G401.6 (cell line): ENCODE results near the gene PCDHA1.

Experiments used
- FAIRE-seq: peaks from 2 replicates; lab custom pipeline; 2012; peaks lifted over from hg19 to GRCh38; lab: Jason Lieb, UNC

Gene PCDHA1

GRCh38 chr5:140988608-140989007 lies 202.7 kb downstream of the PCDHA1 start:
- no peak for FAIRE-seq

DNA sequence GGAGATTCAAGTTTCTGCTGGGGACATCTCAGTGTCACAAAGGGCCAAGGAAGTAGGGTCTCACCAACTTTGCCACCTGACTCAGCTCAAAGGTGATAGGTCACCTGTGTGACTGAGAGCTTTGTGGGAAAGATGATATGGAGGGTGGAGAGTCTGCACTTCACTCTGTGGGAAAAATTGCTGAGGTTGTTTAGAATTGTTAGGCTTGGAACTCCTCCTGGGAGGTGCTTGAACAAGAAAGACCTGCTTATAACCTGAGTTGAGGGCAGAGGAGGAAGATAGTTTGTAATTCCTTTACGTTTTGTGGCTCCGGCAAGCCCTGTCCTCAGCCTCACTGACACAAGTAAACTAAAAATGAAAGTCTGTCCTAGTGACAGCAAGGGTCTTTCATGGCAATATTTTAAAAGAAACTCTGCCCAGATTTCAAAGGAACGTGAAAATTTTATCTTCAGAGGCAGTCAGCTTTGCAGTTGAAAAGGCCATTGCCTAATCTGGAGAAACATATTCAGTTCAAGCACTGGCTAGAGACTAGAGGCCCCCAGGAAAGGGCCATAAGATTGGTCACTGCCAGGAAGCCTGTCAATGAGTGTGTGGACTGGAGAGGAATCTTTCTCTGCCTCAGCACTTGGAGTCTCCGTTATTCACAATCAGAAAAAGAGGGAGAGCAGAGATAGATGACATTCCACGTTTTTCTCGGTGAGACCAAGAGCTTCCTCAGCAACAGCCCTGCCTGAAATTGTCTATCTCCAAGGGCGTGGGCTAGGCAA lies 203.5 kb downstream of the PCDHA1 start:
- no peak for FAIRE-seq

GRCh38 chr5:140992828-140993227 lies 206.9 kb downstream of the PCDHA1 start:
- FAIRE-seq: no peak

- no peak for FAIRE-seq
Observed at GRCh38 chr5:140996060-140996459, 210.1 kb downstream of the PCDHA1 start.

GRCh38 chr5:140998921-140999410 lies 213.0 kb downstream of the PCDHA1 start:
- no peak for FAIRE-seq

DNA sequence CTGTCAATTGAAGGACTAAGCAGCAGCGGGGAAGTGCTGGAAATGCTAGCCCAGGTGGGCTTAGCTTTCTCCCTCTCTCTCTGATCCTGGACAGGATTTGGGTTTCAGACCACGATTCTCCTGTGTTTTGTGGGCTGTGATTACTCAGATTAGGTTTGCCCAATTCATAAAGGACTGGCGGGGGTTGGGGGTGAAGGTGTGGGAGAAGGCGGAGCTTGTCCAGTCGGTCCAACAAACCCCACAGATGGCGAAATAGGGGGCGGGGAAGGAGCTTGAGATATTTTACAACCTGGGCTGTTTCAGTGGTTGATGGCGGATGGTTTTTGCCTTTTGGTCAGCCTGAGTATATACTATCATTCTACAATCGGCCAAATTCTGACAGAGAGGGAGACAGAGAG lies 215.5 kb downstream of the PCDHA1 start:
- FAIRE-seq: peak; percentile 88

GRCh38 chr5:141001844-141002604 lies 216.1 kb downstream of the PCDHA1 start:
- FAIRE-seq: peak; percentile 66

DNA sequence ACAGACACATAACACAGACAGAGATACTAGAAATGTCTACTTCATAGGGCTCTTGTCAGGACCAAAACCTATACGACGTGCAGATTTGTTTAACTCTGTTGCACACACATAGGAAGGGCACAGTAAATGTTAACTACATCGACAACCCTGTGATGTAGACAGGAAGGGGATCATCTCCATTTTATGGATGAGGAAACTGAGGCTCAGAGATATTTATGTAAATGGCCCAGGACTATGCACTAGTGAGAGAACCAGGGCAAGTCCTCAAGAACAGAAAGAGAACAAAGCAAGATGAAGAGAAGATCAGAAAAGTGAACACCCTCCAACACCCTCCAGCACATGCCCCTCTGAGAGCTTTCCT lies 216.6 kb downstream of the PCDHA1 start:
- no peak for FAIRE-seq

- peak; percentile 71 for FAIRE-seq
Observed at GRCh38 chr5:141003031-141003430, 217.1 kb downstream of the PCDHA1 start.

- peak; percentile 99 for FAIRE-seq
Observed at GRCh38 chr5:141003791-141004611, 218.1 kb downstream of the PCDHA1 start.

DNA sequence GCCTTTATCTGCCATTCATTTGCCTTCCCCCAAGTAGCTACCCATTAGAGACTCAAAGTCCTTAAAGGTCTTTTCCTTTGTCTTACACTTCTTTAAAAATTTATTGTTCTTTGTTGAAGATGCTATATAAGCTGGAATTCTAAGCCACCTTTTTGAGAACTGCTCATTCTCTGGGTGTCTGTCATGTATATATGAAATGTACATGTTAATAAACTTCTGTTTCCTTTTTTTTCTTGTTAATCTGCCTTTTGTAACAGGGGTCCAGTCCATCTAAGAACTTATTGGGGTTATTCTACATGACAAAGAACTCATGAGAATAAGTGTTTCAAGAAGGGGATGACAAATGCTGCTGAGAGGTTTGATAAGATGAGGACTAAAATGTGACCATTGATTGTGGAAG lies 221.9 kb downstream of the PCDHA1 start:
- no peak for FAIRE-seq

DNA sequence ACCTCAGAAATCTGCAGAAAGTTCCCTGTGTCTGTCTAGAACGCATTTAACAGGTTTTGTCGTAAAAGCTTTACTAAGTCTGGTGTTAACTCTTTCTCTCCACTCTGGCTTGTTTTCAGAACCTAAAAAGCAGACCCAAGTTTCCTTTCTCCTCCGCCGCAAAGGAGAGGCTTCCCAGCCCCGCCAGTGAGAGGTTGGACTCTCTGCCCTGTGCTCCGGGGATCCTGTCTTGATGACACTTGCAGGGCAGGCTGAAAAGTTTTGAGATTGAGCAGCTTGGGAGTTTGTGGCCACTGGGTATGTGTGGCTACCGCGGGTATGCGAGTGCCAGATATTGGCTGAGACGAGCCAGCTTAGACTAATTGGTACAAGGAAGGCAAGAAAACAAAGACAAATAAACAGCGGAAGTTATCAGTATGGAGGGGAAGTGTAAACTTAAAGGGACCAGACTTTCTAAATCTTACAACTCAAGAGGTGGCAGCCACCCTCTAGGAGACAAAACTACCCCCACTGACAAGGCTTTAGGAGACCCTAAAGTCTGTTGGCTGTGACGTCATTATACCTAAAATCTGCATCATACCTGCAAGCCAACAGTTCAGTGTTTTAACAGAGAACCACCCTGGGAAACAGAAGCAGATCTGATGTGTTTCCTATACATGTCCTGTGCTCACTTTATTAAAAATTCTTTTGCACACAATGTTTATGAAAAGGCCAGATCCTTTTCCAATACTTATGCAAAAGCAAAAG lies 224.3 kb downstream of the PCDHA1 start:
- FAIRE-seq: no peak

DNA sequence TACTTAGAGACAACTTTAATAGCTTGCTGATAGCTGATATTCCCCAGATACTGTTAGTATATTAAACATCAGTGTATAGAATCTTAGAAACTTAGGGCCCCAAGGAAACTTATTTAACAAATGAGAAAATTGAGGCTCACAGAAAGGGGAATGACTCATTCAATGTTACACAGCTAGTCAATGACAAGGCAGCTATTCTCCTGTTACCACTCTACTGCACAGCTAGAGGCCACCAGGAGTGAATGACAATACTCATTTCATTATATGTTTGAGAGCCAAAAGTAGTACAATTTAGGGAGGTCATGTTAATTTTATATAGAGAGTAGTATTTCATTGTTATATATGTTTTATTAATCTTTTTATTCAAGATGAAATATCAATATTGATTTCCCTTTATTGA lies 232.0 kb downstream of the PCDHA1 start:
- FAIRE-seq: peak; percentile 48

- no peak for FAIRE-seq
Observed at GRCh38 chr5:141022384-141022783, 236.4 kb downstream of the PCDHA1 start.

GRCh38 chr5:141031006-141031405 lies 245.1 kb downstream of the PCDHA1 start:
- no peak for FAIRE-seq

- FAIRE-seq: no peak
Observed at GRCh38 chr5:141032626-141033025, 246.7 kb downstream of the PCDHA1 start.

DNA sequence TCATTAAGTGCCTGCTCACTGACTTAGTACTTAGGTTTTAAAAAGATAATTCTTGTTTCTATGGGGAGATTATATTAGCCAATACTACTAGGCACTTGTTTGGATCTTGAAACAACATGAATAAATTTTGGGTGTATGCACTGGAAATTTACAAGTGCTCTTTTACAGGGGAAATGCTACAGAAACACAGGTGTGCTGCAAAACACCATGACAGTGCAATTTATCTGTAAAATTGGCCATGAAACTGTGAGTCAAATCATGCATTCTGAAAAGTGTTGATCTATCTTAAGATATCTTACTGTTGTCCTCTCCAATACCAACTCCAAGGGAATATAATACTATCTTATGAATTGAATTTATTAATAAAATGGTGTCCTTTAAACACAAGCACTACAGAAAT lies 253.1 kb downstream of the PCDHA1 start:
- FAIRE-seq: no peak

DNA sequence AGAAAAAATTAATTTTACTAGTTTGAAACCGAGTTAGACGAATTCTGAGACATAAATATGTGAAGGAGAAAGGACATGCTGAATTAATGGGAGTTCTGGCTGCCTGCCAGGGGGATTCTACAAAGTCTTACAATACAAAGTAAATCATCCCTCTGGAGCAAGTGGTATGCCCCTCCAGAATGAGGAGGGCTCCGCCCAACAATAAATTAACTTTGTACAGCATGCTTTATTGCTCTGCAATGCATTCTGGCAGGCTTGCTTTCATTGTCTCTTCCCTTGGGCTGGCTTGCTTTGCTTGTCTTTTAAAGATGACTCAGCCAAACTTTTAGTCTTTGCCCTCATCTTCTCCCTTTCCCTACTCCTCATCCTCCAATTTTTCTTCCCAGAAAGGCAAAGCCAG lies 253.6 kb downstream of the PCDHA1 start:
- FAIRE-seq: no peak

DNA sequence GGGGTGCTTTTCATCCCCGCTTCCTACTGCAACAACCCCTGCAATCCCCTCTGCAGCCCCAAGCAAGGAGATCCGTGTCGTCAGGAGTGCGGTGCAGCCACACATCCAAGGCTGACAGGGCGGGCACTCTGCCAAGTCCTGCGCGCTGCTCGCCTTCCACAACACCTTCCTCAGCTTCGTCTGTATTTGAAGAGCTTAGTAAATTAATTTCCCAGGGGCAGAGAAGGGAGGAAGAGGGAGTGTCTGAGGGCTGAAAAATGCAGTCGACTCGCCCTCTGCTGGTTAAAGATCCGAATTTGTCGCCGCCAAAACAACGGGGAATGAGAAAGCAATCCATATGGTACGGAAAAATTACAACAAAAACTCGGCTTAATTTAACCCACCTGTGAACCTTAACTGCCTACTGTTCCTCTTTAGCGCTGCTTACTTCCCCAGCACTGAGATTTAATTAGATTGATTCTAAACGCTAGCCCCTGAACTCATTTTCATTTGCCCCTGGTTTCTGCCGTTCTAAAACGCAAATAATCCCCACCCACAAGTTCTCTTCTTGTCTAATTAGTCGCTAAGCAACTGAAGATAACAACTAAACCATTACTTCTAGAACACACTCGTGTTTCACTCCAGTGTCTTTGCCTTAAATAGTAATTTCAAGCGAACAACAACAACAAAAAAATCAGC lies 254.3 kb downstream of the PCDHA1 start:
- FAIRE-seq: no peak

- peak; percentile 99 for FAIRE-seq
Observed at GRCh38 chr5:141040771-141041426, 255.0 kb downstream of the PCDHA1 start.

- no peak for FAIRE-seq
Observed at GRCh38 chr5:141041427-141041785, 255.5 kb downstream of the PCDHA1 start.
